Measurements from ENCODE around the gene OMA1. TPM values are rescaled to one million over a fixed set of nuclear protein-coding genes. Genes with fewer than 3 reads are reported as not detected.
"Not testable (repeated sequence)": the region's sequence is repeated elsewhere in the genome, so short reads cannot be mapped to it uniquely, and the experiment has no call there.

The OMA1 gene
- total RNA-seq (2014; rRNA removed; shearing (Covaris generic)), result 23.5 and 32.1 TPM in 2 replicates

DNA sequence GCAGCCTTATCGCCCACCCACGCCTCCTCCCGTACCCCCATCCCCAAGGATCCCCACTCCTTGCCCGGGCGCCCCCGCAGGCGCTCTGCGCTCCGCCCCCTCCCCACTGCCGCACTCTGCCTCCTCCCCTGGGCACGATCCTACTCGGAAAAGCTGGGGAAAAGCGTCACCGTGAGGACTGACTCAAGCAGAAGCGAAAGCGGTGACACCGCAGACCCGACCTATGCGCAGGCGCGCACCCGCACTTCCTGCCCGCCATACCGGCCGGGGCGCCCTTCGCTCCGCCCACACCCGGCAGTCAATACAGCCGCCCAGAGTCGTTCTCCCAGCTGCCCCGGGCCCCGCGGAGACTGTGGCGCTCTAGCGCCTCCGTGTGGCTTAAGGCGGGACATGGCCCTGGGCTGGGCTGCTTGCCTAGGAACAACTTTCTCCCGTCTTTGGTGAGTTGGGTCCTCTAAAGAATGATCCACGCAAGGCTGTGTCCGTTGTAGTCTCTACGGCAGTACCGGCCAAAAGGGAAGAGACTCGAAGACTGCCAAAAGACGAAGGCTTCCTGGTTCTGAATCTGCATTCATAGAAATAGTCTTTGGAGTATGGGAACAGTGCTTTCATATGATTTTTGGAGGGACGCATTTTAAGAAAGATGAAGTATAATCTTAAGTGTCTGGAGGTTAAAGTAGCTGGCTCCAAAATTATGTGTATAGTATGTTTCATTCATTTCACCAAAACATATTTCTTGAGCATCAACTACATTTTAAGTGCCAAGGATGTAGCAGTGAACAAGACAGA, at the start of gene OMA1:
TSS of gene OMA1 (minus strand) at position 207 of the 789 bp plus-strand sequence. CDS start 7,432 bp downstream, outside the sequence.
- DNase-seq (ENCODE audit: low read depth), result peak; percentile 95

DNA sequence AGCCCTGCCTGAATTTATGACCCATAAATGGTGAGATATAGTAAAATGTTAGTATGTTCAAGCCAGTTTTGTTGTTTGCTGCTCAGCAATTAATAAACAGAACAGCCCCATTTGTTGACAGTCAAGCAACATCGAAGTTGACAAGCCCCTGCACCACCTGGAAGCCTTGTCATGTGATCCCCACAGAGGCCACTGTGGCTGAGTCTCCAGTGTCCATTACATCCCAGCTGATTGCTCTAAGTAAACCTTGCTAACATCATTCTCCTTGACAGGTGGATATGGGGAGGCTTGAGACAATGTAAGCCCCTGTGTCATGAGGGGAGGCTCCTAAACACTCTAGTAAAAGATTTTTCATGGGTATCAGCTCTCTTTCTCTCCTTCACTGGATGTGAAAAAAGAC, 48.0 kb upstream of the OMA1 start:
- no peak for DNase-seq (ENCODE audit: low read depth)

DNA sequence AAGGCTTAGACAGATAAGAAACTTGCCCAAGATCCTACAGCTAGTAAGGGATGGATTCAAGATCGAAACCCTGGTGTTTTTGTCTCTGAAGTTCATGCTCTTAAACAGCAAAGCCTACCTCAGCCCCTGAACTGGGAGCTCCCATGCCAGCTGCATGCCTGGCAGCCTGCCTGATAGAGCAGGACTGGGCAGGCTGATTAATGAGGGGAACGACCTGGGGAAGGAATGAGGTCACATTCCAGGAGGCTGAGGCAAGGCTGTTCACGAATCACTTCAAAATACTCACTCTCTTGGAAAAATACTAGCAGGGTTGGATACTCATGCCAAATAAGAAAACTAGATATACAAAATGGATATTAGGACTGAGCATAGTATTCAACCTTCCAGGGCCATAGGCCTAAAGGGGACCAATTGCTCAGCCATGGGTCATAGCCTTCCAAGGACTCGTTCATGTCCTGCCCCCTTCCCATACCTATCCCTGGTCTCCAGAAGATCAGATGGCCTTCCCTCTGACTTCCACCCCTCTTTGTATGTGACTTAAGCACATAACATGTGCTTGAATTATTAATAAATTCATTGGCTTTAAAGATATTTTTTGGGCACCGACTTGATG, 46.1 kb upstream of the OMA1 start:
- DNase-seq (ENCODE audit: low read depth), result peak; percentile 96

DNA sequence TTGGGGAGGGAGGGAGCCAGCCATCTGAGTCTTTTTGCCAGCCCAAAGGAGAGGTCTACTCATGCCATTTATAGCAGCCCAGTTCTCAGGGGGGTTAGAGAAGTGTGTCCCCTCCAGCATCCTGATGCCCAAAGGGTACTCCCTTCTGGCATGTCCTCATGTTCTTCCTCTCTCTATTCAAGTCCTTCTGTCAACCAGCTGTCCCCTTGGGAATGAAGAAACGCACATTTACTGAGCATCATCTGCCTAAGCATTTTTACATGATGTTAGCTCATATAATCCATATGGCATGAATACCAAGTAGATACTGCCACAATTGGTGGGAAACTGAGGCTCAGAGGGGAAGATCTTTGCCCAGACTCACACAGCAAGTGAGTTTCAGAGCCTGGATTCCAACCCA, 45.3 kb upstream of the OMA1 start:
- no peak for DNase-seq (ENCODE audit: low read depth)

DNA sequence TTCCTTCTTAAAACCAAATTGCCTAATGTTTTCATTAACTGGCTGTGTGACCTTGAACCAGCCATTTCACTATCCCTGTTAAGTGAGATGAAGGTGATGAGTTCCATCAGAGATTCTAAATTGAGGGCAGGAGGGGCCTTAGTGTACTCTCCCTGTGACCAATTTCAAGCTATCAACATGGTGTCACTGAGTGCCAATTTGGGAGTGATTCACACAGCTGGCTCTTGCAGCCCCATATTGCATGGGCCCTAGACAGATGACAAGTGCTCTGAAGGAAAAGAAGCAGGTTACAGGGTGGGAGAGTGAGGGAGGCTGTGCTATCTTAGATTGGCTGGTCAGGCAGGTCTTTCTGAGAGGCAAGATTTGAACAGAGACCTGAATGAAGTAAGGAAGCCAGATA, 43.5 kb upstream of the OMA1 start:
- no peak for DNase-seq (ENCODE audit: low read depth)

DNA sequence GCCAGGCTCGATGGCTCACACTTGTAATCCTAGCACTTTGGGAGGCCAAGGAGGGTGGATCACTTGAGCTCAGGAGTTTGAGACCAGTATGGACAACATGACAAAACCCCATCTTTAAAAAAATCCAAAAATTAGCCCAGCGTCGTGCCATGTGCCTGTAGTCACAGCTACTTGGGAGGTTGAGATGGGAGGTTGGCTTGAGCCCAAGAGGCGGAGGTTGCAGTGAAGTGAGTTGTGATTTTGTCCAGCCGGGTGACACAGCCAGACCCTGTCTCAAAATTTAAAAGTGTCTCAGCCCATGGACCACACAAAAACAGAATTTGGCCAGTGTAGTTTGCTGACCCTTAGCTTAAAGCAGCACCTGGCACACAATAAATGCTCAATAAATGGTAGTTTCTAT, 41.9 kb upstream of the OMA1 start:
- no peak for DNase-seq (ENCODE audit: low read depth)

DNA sequence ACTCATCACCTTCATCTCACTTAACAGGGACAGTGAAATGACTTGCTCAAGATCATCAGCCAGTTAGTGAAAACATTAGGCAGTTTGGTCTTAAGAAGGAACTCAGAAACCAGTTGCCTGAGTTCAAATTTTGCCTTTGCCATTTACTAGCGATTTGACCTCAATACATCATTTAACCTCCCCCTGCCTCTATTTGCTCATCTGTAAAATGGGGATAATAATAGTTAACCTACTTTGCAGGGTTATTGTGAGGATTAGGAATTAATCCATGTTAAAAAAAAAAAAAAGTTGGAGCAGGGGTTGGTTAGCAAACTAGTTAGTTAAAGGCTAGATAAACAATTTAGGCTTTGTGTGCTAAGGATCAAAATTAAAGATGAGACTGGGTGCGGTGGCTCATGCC, 41.1 kb upstream of the OMA1 start:
- DNase-seq (ENCODE audit: low read depth), result no peak

DNA sequence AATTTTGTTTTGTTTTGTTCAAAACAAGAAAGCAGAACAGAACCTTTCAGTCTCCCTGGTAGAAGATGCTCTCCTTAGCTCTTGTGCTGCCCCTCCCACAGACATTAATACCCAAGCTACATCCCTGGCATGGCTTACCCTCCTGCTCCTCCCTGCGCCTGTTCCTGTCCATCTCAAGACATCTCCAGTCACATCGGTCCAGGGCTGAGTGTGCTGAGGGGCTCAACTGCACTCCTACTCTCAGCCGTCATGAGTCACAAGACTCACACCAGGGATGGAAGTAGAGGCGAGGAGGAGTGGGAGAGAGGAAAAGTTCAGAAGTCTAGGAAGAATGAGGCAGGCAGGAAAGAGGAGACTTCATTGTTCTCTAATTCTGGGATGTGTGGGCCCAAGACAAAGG, 39.7 kb upstream of the OMA1 start:
- DNase-seq (ENCODE audit: low read depth), result peak; percentile 35

DNA sequence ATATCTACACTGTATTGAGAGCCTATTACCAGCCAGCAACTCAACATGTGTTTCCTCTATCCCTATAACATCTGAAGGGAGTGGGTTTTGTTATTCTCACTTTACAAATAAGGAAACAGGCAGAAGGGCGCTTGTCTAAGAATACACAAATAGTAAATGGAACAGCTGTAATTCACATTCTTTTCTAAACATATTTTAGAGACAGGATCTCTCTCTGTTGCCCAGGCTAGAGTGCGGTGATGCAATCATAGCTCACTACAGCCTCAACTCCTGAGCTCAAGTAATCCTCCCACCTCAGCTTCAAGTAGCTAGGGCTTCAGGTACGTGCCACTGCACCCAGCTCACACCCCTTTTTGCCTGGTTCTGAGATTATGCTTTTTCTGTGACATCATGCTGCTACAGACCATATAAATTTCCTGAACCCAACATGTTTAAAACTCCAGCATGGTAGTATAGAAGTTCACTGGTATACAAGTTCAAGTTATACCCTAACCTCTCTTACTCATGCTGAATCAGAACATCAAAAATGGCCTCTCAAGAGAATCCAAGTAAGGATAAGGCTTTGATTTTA, 39.1 kb upstream of the OMA1 start:
- DNase-seq (ENCODE audit: low read depth), result no peak

DNA sequence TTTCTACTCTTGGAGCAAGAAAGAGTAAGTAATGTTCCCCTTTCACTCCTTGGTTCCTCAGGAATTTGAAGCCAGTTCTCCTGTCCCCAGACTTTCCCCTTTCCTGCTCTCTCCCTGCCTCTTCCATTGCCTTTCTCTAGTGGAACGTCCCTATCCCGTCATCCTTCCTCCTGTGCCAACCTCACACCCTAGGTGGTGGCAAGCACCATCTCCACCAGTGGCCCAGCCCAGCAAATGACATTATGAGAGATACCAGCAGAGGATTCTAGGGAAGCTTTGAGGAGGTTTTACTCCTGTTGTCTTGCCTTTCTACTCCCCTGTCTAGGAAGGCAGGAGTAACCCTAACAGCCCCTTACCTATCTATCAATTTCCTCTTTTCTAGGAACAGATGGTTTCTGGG, 38.6 kb upstream of the OMA1 start:
- DNase-seq (ENCODE audit: low read depth), result no peak

DNA sequence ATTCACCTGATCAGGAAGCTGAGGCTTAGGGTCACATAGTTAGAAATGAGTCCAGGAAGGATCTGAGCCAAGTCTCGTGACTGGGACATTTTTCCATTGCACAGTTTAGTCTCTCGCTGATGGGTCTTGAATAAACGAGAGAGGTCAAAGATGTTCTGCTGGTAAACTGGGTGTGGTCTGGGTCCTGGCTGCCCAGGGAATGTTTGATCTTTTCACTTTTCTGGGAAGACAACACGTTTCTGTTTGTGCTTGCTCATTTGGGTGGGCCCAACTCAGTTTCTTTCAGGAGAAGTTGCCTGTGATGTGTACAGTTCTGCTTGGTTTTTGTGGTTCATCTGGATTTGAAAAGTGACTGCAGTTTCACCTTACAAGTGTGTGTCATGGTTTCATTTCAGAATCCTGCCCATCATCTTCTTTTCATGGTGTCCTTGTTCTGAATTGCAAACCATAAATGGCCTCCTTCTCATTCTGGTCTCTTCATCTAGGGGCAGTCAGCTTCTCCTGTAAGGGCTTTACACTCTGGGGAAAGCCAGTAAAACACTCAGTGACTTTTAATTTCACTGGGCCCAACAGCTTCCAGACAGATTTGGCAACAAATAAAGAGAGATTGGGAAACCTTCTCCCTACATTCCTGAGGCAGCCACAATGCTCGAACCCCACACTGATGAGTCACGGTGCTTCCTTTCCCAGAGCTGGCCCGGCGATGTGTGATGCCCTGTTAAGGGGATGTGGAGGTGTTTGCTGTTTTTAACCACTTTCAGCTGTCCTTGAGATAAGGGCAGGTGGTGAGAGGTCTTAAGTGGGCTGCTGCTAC, 37.8 kb upstream of the OMA1 start:
- DNase-seq (ENCODE audit: low read depth), result peak; percentile 97

DNA sequence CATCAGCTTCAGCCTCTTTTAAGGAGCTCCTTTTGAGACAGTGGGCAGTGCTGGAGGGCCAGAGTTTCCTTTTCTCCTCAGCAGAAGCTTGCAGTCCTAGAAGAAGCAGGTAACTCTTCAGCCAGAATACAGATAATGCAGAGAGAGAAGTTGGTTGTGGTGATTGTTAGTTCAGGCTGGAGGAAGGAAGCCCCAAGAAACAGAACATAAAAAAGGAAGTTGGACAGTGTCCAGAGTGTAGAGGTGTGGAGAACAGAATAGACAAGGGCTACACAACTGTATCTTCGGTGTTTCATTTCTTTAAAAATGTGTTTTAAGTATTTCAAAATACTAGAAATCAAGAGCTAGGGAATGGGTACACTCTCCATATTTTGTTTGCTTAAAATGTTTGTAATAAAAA, 37.0 kb upstream of the OMA1 start:
- no peak for DNase-seq (ENCODE audit: low read depth)

DNA sequence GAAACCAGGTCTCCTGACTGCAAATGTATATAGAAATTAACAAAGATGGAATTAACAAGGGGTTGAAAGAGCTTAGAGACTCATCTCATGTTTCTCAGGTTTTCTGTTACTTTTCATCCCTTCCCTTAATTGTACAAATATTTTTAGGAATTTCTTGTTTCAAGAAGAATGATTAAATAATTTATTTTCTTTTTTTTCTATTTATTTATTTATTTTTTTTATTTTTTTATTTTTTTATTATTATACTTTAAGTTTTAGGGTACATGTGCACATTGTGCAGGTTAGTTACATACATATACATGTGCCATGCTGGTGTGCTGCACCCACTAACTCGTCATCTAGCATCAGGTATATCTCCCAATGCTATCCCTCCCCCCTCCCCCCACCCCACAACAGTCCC, 35.6 kb upstream of the OMA1 start:
- not testable (repeated sequence) for DNase-seq (ENCODE audit: low read depth)

DNA sequence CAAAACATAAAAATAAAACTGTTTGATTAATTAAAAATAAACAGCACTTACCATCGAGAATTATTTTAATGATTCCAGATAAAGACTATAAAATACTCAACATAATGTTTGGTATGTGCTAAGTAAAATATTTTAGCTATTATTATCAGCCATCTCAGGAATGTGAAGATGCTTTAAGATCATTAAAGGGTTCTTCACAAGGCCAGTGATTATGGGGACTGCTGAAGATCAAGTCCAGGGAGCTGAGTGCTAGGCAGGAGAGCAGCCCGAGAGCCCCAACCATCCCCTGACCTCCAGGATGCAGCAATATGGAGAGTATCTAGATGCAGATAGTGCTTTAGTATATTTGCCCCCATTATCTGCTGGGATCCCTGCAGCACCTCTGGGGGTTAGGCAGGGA, 35.1 kb upstream of the OMA1 start:
- DNase-seq (ENCODE audit: low read depth), result no peak

DNA sequence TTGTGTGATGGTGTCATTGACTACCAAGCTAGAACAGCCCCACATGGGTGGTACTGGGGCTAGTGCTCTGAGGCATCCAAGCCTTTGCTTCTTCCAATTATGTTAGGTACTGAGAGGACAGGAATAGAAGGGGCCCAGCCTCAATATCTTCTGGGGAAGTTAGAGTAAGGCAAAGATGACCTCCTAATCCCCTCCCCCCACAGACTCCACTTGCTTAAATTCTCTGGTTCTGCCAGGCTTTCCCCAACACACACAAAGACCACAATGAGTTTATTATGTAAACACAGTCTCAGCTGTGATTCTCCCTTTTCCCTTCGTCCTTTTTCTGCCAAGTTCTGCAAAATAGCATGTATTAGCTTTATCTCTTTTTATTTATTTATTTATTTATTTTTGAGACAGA, 33.7 kb upstream of the OMA1 start:
- DNase-seq (ENCODE audit: low read depth), result peak; percentile 47

DNA sequence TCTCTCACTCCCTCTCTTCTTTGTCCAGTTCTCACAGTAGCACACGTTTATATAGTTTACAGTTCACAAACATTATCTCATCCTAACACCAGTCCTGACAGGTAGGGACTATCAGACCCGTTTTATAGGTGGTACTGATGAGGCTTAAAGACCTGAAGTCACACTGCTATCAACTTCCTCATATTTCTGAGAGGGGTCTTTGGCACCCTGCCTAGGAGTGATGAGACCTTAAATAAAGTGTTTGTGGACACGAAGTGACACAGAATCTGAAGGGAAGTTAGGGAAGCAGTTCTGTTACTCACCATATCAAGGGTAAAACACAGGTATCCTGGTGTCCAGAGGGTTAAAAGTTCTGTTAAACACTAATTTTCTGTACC, 31.1 kb upstream of the OMA1 start:
- DNase-seq (ENCODE audit: low read depth), result no peak

DNA sequence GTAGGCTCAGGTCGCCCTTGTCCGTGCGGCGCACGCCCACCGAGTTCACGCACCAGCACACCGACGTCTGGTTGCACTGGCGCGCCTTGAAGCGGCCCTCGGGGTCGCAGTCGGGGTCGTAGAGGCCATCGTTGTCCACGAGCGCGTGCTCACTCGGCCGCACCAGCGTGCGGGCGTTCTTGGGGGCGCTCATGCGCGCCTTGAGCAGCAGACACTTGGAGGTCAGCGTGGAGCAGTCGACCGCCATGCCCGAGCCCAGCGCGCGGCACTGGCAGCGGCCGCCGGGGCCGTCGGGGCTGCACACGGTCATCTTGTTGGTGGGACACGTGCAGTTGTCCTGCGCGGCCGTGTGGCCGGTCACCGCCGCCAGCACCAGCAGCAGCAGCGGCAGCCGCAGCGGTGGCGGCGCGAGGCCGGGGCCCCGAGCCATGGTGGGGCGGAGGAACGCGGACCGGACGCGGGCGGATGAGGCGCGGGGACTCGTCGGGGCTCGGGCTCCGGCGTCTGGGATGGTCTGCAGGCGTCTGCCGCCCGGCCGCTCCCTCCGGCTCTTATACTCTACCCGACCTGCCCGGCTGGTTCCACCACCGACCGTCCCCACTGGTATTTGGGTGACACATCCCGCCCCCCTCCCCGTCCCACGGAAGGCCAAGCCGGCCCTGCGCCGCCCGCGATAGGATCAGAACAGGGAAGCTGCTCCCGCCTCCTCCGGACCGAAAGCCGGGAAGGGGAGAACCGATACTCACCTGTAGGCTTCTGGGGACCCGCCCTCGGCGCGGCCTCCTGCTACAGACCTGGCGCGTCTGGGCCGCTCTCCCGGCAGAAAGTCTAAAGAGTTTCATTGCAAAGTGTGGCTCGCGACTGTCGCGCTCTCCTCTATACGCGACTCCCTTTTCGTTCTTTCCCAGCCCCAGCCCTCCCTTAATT, 30.5 kb upstream of the OMA1 start, which contains the start of gene TACSTD2:
TSS of gene TACSTD2 (minus strand) at position 526 of the 927 bp plus-strand sequence. CDS start at position 430, 96 bp downstream.
- no peak for DNase-seq (ENCODE audit: low read depth)

DNA sequence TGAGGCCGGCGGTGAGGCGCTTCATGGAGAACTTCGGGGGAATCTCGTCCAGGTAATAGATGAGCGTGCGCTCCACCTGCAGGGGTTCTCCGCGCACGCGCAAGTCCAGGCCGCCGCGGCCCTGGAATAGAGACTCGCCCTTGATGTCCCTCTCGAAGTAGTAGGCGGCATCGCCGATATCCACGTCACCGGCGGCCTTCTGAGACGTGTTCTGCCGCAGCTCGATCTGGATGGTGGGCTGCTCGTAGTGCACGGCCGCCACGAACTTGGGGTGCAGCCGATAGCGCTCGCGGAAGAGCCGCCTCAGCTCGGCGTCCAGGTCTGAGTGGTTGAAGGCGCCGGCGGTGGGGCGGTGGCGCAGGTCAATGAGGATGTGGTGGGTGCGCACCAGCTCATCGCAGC, 29.8 kb upstream of the OMA1 start:
- DNase-seq (ENCODE audit: low read depth), result no peak

DNA sequence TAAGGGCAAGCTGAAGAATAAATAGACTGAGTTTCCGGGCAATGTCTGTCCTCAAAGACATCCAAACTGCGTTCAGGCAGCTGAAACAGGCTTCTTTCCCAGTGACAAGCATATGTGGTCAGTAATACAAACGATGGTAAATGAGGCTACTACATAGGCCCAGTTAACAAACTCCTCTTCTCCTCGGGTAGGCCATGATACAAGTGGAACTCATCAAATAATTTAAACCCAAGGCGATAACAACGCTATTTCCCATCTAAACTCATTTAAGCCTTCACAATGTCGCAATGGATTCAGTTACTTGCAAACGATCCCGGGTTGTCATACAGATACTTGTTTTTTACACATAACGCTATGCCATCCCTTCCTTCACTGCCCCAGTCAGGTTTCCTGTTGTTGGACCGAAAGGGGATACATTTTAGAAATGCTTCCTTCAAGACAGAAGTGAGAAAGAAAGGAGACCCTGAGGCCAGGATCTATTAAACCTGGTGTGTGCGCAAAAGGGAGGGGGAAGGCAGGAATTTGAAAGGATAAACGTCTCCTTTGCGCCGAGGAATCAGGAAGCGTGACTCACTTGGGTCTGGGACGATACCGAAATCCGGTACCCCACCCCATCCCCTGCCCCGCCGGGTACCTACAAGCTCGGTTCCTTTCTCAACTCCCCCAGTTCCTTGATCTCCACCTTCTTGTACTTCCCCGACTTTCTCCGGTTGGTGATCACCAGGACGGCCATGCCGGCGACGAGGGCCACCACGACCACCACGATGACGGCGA, 29.2 kb upstream of the OMA1 start:
- DNase-seq (ENCODE audit: low read depth), result no peak

DNA sequence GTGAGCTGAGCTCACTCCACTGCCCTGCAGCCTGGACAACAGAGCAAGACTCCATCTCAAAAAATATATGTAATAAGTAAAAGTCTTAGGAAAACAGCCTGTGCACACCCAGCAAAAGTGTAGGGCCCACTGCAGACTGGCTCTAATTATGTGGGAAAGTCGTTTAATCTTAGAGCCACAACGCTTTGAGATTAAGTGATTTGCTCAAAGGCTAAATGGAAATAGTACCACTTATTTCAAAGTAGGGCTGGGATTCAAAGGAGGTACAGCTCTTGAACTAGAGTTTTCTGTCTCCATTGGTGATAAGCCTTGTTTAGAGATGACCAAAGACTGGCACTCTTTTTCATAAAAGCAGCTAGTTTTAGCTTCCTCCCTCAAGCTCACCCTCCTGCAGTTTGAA, 28.3 kb upstream of the OMA1 start:
- DNase-seq (ENCODE audit: low read depth), result no peak

Data from RPMI7951 (cell line).